NCI-H2196 treated with DMSO at 0.1 percent for 48 hours (cell line): ENCODE data around the gene FARP2.
A peak's percentile ranks its signal among the peaks of the same experiment; 100 is the strongest.

ENCODE experiments used
- DNase-seq: peaks from one replicate; lab custom pipeline; 2025; ENCODE audit not compliant: unreplicated experiment; lab: John Stamatoyannopoulos, UW

FARP2 gene

DNA sequence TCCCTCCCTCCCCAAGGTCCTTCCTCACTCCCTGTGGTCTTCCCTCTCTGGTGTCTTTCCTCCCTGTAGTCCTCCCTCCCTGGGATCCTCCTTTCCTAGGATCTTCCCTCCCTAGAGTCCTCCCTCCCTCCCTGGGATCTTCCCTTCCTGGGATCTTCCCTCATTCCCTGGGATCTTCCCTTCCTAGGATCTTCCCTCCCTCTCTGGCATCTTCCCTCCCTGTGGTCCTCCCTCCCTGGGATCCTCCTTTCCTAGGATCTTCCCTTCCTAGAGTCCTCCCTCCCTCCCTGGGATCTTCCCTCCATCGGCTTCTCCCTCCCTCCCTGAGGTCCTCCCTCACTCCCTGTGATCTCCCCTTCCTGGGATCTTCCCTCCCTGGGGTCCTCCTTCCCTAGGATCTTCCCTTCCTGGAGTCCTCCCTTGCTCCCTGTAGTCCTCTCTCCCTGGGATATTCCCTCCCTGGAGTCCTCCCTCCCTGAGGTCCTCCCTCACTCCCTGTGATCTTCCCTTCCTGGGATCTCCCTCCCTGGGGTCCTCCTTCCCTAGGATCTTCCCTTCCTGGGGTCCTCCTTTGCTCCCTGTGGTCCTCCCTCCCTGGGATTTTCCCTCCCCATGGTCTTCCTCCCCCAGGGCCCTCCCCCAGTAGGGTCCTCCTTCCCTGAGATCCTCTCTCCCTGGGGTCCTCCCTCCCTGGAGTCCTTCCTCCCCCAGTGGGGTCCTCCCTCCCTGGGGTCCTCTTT is 129.3 kb downstream of the FARP2 start:
- DNase-seq: no peak

DNA sequence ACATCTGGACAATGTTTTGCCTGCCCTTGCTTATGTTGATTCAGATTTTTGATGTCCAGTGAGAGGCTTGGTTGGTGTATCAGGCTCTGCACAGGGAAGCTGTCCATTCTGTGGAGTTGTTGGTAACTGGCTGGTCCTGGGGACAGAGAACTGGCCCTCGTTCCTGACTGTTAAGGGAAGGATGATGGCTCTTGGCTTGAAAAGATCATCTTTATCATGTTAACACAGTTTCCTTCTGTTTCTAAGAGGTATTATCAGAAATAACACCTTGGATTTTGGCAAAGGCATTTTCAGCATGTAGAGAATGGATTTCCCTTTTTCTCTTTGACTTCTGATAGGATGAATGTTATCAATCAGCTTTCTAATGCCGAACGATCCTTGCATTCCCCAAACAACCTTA is 133.0 kb downstream of the FARP2 start:
- no peak for DNase-seq

DNA sequence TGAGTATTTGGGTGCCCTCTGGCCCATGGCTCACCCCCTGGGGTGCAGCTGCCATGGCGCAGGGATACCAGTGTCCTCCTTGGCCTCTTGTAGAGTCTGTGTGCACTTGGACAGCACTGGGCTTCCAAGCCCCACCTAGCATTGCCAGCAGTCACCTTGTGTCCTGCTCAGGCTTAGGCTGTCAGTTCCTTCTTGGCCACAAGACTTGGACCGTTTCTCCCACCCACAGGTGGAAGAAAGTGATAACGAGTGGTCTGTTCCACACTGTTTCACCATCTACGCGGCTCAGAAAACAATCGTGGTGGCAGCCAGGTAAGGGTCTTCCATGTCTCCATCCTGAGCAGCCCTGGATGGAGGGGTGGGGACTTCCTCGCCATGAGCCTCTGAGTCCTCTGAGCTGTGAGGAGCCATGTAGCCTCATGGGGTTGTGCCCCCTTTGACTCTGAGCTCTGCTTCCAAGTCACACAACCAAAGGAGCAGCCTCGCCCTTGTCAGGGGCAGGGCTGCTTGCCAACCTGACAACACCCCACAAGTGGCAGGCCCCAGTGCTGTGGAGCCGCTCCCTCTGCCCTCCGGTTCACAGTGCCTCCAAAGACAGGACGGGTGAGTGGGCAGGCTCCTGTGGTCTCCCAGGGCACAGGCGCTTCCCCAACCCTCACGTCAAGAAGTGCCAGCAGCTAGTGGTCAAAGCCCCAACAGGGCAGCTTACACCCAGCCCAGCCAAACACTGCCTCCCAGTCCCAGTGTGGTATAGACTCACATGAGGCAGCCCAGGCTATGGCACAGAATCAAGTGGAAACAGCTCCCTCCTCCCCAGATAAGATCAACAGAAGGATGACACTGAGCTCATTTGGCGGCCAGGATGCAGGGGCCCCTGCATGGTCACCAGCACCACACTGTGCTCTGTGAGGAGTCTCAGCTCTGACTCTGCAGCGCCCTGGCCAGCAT is 133.9 kb downstream of the FARP2 start:
- no peak for DNase-seq

DNA sequence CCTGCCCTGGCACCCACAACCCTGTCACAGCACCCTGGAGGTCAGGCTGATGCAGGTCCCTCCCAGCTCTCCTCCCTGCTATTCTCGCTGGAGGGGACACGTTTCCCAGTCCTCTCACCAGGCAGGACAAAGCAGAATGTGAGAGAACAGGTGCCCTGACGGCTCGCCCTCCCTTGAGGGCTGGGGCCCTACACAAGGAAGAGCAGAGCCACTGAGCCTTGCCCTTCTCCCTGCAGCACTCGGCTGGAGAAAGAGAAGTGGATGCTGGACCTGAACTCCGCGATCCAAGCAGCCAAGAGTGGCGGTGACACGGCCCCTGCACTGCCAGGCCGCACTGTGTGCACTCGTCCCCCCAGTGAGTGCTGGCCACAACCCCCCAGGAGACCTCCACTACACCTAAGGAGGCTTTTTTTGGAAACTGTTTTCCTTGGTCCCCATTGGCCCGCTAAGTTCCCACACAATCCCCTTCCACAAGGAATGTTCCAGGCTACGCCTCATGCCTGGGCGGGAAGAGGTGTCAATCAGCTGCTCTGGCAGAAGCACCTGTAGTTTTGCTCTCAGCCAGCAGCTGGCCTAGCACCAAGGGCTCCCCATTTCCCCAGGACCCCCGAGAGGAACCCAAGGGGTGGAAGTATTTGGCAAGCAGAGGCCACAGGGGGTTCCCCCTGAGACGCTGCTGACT is 134.9 kb downstream of the FARP2 start:
- DNase-seq: no peak

DNA sequence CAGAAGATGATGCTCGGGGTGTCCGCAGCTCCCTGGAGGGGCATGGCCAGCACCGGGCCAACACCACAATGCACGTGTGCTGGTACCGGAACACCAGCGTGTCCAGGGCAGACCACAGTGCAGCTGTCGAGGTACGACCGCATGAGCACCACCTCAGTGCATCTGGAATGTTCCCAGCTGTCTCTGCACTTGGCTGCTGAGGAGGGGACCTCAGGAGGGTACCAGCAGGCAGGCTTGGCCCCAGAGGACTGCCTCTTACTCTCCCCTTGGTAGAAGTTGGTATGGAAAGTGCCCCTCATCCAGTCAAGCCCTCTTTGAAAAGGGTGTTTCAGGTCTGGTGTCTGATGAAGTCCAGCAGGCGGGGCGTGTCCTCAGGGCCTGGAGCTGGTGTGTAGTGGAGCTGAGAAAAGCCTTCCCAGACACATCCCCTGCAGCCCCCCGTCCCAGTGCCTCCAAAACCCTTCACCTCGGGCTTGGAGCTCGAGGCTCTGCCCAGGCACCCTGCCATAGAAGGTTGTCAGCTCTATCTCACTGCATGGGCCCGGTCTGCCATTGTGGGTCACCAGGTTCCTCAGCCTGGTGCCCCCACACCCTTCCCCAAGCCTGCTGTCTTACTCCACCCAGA is 135.6 kb downstream of the FARP2 start:
- no peak for DNase-seq

DNA sequence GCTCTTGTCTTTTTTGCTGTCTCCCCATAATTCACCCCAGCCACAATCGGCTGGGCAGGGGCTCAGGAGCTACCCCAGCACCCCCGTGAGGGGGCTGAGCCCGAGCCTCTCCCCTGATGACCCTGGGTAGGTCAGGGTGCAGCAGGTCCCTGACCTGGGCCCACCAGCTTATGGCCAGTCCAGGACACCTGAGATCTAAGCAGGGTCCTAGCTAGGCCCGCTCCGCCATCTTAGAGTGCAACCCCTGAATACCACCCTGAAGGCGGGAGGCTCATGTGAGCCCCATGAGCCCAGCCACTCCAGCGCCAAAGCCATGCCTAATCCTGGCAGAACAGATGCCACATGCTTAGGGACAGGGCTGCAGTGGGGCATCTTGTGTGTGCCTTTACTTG is 136.1 kb downstream of the FARP2 start:
- no peak for DNase-seq

DNA sequence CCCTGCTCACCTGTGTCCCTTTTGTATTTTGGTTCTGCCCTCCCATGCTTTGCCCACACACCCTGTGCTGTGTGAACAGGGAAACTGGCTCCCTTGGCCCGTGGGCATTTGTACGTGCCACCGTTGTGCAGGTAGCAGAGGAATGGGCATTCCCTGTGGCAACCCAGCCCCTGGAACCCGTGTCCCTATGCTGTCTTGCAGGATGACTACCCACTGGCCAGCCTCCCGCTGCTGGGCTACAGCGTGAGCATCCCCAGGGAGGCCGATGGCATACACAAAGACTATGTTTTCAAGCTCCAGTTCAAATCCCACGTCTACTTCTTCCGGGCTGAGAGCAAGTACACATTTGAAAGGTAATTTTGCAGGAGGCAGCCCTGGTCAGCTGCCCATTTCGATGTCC is 137.0 kb downstream of the FARP2 start:
- DNase-seq: no peak

DNA sequence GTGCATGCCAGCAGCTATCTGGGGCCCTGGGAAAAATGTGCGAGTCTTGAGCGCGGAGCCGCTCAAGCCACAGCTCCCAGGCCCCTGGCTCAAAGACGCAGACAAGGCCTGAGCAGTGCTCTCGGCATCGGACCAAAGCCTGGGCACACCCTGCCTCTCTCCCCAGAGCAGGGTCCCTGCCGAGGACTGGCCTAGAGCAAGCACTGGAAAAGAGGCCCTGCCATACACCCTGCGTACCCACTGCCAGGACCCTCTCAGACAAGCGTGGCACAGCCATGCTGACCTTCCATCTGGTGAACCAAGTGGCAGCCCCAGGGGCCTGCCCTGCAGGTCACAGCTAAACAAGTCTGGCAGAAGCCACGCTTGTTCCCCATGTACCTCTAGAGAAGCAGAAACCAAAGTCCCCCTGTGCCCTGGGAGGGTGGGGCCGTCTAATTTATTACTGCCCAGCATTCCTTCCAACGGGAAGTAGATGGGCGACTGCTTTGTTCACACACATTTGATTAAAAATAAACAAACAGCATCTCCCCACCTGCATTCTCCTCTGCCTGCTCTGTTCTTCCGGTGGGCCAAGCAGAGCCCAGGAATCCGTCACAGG is 138.3 kb downstream of the FARP2 start:
- DNase-seq: no peak

DNA sequence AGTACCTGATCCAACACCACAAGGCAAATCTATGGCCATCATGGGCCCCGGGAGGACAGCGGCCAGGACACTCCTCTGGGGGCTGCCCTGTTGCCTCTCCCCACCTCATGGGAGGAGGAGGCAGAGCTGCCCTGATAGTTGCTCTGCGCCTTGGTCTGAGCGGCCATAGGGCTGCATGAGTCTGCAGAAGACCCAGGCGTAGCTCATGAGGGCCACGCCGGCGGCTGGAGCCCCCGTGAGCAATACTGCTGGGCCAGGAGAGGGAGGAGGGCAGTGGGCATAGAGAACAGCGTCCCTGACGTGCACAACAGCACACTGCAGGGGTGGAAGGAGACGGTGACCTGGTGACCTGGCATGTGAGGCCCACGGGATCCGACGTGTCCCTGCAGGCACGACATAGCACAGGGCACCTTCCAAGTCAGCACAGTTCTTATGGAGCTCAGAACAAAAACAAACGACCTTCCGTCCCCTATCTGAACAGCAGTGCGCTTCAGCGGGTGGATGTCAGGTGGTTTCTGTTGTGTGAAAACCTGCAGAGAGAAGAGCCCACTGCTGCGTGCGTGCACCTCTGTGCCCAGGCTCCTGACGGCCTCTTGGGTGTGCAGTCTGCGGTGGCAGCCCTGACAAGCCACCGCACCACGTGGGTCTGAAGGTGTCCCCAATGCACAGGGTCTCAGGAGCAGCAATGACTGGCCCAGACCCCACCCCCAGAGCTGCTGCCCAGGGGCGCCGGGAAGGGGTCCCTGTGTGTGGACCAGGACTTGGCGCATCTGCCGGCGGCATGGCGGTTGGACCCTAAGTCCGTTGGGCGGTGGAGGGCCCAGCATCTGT is 139.3 kb downstream of the FARP2 start:
- no peak for DNase-seq

DNA sequence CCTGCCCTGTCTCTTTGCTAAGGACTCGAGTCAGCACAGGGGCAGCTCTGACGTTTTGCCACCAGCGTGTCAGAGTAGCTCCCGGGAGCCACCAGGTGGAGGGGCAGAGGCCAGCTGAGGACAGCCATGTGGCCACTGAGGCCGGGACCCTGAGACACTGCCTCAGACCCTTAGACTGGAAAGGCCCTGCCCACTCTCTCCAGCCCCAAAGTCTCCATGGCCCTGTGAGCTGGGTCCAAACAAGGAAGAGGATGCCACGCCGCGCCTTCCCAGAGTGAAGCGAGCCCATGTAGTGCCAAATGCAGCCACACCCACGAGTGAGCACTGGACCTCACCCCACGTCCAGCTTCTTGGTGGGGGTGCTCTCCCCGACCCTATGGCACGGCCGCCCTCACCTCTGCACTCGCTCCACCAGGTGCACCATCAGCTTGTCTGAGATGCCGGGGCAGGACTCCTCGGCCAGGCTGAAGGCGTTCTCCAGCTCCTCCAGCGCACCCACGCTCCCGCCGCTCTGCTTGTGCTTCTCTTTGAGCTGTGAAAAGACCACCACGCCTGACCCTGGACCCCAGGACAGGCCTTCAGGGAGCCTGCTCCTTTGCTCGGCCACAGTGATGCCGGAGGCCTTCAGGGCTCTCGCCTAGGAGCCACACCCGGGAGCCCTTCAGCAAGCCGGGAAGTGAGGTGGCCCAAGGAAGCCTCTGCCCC is 140.1 kb downstream of the FARP2 start:
- DNase-seq: no peak

DNA sequence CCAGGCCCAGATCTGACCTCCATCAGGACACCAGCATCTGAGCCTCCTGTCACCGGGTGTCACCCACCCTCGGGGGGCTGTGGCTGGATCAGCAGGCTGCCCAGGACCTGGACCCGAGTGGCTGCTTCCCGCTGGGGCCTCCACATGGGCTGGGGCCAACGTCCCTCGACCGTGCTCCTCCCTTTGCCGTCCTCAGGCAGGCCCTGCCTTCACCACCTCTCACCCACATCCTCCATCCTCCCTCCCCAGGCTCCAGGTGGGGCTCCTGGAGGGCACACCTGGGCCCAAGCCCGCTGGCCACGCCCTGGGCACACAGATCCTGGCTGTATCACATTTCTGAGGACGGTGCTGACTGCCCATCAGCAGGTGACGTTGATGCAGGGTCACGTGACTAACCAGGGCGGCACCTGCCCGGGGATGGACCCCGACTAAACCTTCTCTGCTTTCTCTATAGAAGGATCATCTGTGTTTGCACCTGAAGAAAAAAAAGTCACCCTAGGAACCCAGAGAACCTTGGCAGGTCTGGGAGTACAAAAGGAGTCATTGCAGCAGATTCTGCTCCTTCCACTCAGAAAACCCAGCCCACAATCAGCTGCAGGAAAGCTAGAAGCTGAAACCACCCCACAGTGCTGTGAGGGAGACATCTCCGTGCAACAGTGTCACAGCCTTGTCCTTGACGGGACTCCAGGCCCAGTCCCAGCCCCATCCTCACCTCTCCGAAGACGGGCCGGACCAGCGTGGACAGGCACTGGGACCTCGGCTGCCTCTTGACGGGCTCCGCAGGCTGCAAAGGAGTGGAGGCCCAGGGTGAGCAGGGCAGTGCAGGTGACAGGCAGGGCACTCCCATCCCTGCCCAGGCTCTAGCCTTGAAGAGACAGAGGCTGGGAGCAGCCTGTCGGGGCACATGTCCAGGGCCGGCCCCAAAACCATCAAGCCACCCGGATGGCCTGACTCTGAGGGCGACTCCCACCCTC is 141.1 kb downstream of the FARP2 start:
- DNase-seq: peak; percentile 65

DNA sequence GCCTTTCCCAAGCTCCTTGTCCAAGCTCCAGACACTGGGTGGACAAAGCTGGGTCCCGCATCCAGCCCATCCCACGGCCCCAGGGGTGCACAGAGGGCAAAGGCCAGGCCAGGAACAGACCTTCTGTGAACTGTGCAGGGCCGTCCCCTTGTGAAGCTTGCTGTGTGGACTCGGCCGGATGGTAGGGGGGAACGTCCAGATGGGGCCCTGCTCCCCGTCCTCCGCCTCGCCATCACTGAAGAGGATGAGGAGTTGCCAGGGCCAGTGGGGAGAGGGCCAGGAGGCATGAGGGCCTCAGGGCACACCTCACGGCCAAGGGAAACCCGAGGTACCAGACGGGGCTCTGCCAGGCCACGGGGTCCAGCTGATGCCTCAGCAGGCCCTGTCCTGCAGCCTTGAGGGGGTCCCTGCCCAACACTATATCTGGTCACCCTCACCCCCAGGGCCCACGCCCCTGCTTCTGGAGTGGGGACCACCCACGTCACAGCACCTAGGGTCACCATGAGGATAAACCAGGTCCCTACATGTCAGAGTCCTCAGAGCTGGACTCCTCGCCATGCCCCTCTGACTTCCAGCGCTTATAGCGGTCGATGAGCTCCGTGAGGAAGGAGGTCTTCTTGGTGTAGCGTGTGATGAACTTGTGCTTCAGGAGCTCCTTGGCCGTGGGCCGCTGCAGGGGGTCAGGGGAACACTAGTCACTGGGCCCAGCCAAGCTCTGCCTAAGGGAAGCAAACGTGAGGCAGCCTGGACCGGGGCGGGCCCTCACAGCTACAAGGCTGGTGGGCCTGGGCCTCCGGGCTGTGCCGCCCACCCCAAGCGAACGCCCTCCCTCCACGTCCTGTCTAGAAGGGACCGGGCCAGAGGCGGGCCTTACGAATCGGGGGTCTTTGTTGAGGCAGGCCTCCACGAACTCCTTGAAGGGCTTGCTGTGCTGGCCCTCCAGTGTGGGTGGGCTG is 142.3 kb downstream of the FARP2 start:
- no peak for DNase-seq

DNA sequence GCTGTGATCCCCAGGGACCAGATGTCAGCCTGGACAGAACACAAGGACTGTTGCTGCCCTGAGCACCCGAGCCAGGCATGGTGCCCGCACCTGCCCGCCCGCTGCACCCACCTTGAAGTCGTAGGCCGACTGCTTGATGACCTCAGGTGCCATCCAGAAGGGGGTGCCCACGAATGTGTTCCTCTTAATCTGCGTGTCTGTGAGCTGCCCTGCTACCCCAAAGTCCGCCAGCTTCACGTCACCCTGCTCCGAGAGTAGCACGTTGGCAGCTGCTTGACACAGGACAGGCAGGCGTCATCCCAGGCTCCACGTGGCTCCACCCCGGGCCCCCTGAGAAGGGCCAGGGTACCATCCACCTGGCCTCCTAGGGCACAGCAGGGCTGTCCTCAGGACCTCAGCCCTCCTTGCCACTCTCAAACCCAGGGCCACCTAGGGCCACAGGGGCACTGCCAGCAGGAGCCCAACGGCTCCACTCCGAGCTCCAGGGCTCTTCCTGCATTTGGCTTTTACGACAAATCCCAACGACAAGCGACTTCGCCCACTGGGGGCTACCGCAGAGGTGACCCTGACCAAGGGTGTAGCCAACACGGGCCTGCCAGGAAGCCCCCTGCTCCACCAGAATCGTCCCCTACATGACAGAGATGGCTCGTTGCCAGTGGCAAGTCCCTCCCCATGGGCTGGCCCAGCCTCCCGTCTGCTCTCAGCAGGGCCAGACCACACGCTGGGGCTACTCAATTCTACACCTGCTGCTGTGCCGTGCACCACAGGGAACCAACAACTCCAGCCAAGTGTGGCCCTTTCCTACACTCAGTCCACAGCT is 143.3 kb downstream of the FARP2 start:
- DNase-seq: peak; percentile 75

DNA sequence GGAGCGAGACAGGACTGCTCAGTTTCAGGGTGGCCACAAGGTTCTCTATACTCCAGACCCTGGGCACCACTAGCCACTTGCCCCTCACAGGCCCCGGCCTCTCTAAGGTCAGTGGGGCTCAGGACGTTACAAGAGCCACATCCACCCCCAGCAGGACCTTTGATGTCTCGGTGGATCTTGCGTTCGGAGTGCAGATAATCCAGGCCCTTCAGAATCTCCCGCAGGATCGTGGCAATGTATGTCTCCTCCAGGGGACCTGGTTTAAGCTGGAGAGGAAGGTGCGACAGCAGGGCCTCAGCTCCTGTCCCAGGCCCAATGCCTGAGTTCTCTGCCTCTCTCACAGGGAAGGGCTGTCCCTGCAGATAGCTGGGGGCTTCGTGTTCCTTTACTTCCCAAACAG is 143.9 kb downstream of the FARP2 start:
- DNase-seq: no peak

DNA sequence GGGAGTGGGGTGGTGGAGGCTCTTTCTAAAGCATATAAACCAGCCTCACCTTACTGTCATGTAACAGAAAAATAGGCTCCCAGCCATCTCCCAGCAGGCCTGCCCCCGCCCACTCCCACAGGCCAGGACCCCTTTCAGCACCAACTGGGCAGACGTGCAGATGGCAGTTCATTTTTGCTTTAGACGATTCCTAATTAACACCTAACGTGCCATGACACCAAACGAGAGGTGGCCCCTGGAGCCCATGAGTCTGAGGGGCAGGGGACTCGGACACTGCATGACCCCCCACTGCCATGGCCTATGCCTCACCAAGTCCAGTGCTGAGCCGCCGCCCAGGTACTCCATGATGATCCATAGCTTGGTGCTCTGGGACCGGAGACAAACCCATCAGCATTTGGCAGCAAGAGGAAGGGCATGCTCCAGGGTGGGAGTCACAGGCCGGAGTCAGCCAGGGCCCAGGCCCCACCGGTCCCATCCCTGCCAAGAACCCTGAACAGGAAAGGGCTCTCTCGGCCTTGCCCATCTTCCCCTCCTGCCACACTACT is 144.4 kb downstream of the FARP2 start:
- no peak for DNase-seq

DNA sequence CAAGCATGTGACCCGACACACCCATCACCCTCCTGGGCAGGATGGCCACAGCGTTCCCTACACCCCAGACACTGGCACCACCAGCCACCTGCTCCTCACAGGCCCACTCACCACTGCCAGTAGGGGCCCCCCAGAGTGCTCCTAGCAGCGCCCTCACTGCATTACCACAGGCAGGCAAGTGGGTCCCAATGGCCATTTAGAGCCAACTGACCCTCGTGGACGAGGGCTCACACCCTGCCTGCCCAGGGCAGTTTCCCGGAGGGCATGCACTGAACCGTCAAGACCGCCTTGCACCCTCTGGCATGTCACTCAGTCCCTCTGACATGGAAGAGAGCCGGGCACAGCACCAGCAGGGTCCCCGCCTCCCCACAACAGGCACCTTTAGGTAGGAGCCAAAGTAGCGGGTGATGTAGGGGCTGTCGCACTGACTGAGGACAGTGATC is 145.0 kb downstream of the FARP2 start:
- DNase-seq: no peak
